Stomach (tissue), 9 donors: ENCODE measurements around the gene G2E3. TPM values are rescaled to one million over a fixed set of nuclear protein-coding genes. Genes with fewer than 3 reads are reported as not detected.
"Not testable (repeated sequence)": the region's sequence is repeated elsewhere in the genome, so short reads cannot be mapped to it uniquely, and the experiment has no call there.

Experiments
- DNase-seq, 2 donors: peaks; one replicate each; pipeline versions ENCODE4 v3.0.0 to v3.0.0-alpha.2; 2013 to 2019
- H3K27ac ChIP-seq, 5 donors: fragments of 200-600 bp in 4 of 5; sonication (generic) in 4 of 5; one replicate each; pipeline ENCODE4 v1.5.1; 2013 to 2019; ENCODE audit warnings: mild to moderate bottlenecking in 1 of 5, moderate library complexity in 1 of 5
- H3K27me3 ChIP-seq, 3 donors: fragments of 200-600 bp; sonication (generic); one replicate each; pipeline ENCODE4 v1.5.1; 2017 to 2019; ENCODE audit warnings: mixed run types in 1 of 3
- H3K36me3 ChIP-seq, 4 donors: fragments of 200-600 bp; sonication (generic); 1 replicate in 3 of 4; 2 replicates in 1 of 4; pipeline ENCODE4 v1.5.1; 2016 to 2019
- H3K4me1 ChIP-seq, 4 donors: fragments of 200-600 bp; sonication (generic); one replicate each; pipeline ENCODE4 v1.5.1; 2016 to 2019
- H3K4me3 ChIP-seq, 4 donors: fragments of 200-600 bp; sonication (generic) in 3 of 4; one replicate each; pipeline ENCODE4 v1.5.1; 2016 to 2019; ENCODE audit warnings: mild to moderate bottlenecking in 1 of 4
- H3K9me3 ChIP-seq, 4 donors: fragments of 200-600 bp; sonication (generic); one replicate each; pipeline ENCODE4 v1.5.1; 2016 to 2019
- EP300 ChIP-seq: sonication (generic); formaldehyde crosslinking; IDR thresholded peaks from one replicate; pipeline ENCODE4 v1.6.1; 2017; ENCODE audit warnings: antibody characterized with exemption
- POLR2A ChIP-seq, 4 donors: fragments of 450-650 bp; IDR thresholded peaks; one replicate each; pipeline ENCODE4 v1.6.1; 2016; ENCODE audit warnings: antibody characterized with exemption in 4 of 4, control low read depth in 2 of 4, mild to moderate bottlenecking in 1 of 4, moderate library complexity in 1 of 4
- POLR2AphosphoS5 ChIP-seq, 3 donors: sonication (generic); formaldehyde crosslinking; IDR thresholded peaks; one replicate each; pipeline ENCODE4 v1.6.1; 2016; ENCODE audit warnings: antibody characterized with exemption in 3 of 3
- WGBS, 5 donors: extraction: QIAGEN DNeasy Blood & Tissue Kit in 3 of 5; methylation state at CpG; one replicate each; pipeline versions ENCODE4 v1.1.5 to v1.1.7; 2013 to 2018; 5-methylcytosine and 5-hydroxymethylcytosine counted together
- intact Hi-C: fragments of 100-400 bp; cut with DNase I; formaldehyde crosslinking; loops from one replicate; pipeline ENCODE4 v1.15.1; 2023; ENCODE audit warnings: low total_unique reads
- polyA plus RNA-seq, 3 donors: library from polyadenylated mRNA; stranded (reverse); fragments of 200-250 nt; gene quantifications; one replicate each; pipeline ENCODE4 v1.2.3, GENCODE V29; 2013
- total RNA-seq, 5 donors: library from RNA; depleted of rRNA; stranded (reverse); fragments of >200 nt; gene quantifications; one replicate each; pipeline versions ENCODE4 v1.1.0 to v1.2.3, GENCODE V29; 2014 to 2016
- TF ChIP-seq, protein P1 (sequence below), 7 experiments: fragments of 450-650 bp in 4 of 7; fragments of 200-600 bp in 3 of 7; sonication (generic) in 3 of 7; IDR thresholded peaks; one replicate each; pipeline ENCODE4 v1.5.1; 2016 to 2019; ENCODE audit warnings: antibody characterized with exemption in 7 of 7, control low read depth in 2 of 7, mild to moderate bottlenecking in 1 of 7
- donor health status: healthy with polysubstance abuse.
- donor health status: Bipolar disorder and iron deficiency.
- donor health status: healthy.

The G2E3 gene
- total and polyA plus RNA-seq, 8 donors: 3.3 to 26.1 (median 6.9) TPM

GRCh38 chr14:30603402-30603801 is 44.4 kb downstream of the G2E3 start:
- intact Hi-C loops: no loop called here
- 96 to 98% (median 97%) methylated on average over 3 of the region's 3 CpGs for WGBS, 5 donors
- no peak for TF ChIP-seq POLR2AphosphoS5 (IDR thresholded peaks at IDR 0.05)
- TF ChIP-seq POLR2A (IDR thresholded peaks at IDR 0.05): no peak
- TF ChIP-seq EP300: no peak
- TF ChIP-seq, protein P1, sequence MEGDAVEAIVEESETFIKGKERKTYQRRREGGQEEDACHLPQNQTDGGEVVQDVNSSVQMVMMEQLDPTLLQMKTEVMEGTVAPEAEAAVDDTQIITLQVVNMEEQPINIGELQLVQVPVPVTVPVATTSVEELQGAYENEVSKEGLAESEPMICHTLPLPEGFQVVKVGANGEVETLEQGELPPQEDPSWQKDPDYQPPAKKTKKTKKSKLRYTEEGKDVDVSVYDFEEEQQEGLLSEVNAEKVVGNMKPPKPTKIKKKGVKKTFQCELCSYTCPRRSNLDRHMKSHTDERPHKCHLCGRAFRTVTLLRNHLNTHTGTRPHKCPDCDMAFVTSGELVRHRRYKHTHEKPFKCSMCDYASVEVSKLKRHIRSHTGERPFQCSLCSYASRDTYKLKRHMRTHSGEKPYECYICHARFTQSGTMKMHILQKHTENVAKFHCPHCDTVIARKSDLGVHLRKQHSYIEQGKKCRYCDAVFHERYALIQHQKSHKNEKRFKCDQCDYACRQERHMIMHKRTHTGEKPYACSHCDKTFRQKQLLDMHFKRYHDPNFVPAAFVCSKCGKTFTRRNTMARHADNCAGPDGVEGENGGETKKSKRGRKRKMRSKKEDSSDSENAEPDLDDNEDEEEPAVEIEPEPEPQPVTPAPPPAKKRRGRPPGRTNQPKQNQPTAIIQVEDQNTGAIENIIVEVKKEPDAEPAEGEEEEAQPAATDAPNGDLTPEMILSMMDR (IDR thresholded peaks at IDR 0.05): no peak

GRCh38 chr14:30604696-30605095 is 45.7 kb downstream of the G2E3 start:
- peaks cover 10 to 69% (median 58%) of the 10 kb centered on the region in 4 donors for H3K36me3 ChIP-seq
- intact Hi-C loops, H3K9me3 ChIP-seq, H3K4me1 ChIP-seq, H3K27ac ChIP-seq, H3K27me3 ChIP-seq, H3K4me3 ChIP-seq, DNase-seq: not testable (repeated sequence)
- WGBS, 5 donors: 94 to 98% (median 98%) methylated on average over 8 of the region's 8 CpGs

More at GRCh38 chr14:30603402-30603801, 44.4 kb downstream of the G2E3 start:
- Histone ChIP-seq H3K27ac (no peak overlapping the region), H3K4me1 (peaks cover 0 to 2% (median 0%) of the 10 kb centered on the region in 4 donors), H3K9me3 (no peaks in the 10 kb centered on the region), H3K4me3 (no peak overlapping the region), H3K27me3 (no peaks in the 10 kb centered on the region), H3K36me3 (peaks cover 15 to 77% (median 68%) of the 10 kb centered on the region in 4 donors)
- no peak for DNase-seq

DNA sequence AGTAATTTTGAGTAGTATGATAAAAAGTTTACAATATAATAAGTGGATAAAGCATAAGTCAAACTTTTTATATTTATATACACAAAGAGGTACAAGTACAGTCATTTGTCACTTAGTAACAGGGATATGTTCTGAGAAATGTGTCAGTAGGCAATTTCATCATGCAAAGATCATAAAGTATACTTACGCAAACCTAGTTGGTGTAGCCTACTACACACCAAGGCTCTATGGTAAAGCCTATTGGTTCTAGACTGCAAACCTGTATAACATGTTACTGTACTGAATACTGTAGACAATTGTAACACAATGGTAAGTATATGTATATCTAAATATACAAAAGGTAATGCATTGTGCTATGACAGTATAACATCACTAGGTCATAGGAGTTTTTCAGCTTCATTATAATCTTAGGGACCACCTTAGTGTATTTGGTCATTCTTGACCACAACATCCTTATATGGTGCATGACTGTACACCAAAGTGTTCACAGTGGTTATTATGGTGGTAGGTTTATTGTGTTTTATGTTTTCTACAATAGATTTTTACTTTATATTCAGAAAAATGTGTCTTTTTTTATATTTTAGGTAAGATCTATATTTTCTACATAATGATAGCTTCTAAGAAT is 48.3 kb downstream of the G2E3 start:
- H3K4me3 ChIP-seq: no peak overlapping the region

DNA sequence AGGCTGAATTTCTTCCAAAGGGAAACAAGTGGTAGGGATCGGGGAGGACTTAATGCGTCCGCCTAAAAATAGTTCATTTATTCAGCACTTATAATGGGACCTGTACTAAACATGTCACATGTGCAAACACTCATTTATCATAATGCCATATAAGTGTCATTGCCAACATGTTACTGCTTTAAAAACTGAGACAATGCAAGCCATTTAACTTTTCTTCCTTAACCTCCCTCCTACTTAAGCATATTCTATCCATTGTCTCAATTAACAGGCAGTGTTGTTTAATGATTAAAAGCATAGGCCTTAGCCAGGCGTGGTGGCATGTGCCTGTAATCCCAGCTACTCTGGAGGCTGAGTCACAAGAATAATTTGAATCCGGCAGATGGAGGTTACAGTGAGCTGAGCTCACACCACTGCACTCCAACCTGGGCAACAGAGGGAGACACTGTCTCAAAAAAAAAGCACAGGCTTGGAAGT is 49.6 kb downstream of the G2E3 start:
- no peak overlapping the region for H3K27ac ChIP-seq
- 63 to 76% (median 71%) methylated on average over 5 of the region's 5 CpGs for WGBS, 5 donors
- intact Hi-C loops: no loop called here

More for the DNA sequence above, 48.3 kb downstream of the G2E3 start:
- no peaks in the 10 kb centered on the region for H3K9me3 ChIP-seq
- peaks cover 8 to 17% (median 16%) of the 10 kb centered on the region in 4 donors for H3K4me1 ChIP-seq
- H3K36me3 ChIP-seq: peaks cover 10 to 51% (median 37%) of the 10 kb centered on the region in 4 donors
- TF ChIP-seq POLR2AphosphoS5 (IDR thresholded peaks at IDR 0.05) (no peak), EP300 (no peak), POLR2A (IDR thresholded peaks at IDR 0.05) (no peak)
- 95 to 100% (median 97%) methylated on average over 1 of the region's 1 CpG for WGBS, 5 donors
- DNase-seq: no peak
- H3K27me3 ChIP-seq: no peaks in the 10 kb centered on the region
- H3K27ac ChIP-seq: no peak overlapping the region
- intact Hi-C loops: no loop called here

DNA sequence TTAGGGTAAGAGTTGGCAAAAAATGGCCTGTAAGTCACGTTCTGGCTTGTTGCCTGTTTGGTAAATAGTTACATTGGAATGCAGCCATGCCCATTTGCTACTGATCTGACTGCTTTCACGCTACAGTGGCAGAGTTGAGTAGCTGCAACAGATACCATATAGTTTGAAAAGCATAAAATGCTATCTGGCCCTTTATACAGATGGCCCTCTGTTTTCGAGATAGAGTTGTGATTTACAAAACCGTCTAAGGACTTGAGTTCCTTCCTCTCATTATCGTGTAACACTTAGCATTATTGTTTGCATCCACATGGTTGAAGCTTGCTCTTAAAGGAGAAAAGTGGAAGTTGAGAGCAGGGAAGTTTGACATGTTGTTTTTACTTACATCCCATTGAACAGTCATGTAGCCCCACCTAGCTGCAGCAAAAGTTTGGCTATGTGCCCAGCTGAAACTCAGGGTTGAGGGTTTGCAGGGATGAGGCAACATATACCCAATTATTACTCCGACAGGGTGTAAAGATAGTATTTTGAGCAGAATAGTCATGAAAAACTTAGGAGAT is 51.9 kb downstream of the G2E3 start:
- H3K9me3 ChIP-seq: no peaks in the 10 kb centered on the region
- H3K27ac ChIP-seq: peak overlapping the region in 1 of 5 donors; percentile 1
- peaks cover 0 to 23% (median 11%) of the 10 kb centered on the region in 4 donors for H3K36me3 ChIP-seq
- DNase-seq: peak; percentile 60 to 88
- peaks cover 8 to 17% (median 16%) of the 10 kb centered on the region in 4 donors for H3K4me1 ChIP-seq
- intact Hi-C loops: no loop called here
- no peaks in the 10 kb centered on the region for H3K27me3 ChIP-seq
- 17 to 29% (median 27%) methylated on average over 6 of the region's 6 CpGs for WGBS, 5 donors
- no peak for TF ChIP-seq EP300
- TF ChIP-seq POLR2A (IDR thresholded peaks at IDR 0.05): no peak
- TF ChIP-seq POLR2AphosphoS5 (IDR thresholded peaks at IDR 0.05): peak in 1 of 3 donors; percentile 21
- TF ChIP-seq, protein P1 (IDR thresholded peaks at IDR 0.05): peak in 1 of 7 experiments; percentile 32
- no peak overlapping the region for H3K4me3 ChIP-seq

More for the DNA sequence above, 49.6 kb downstream of the G2E3 start:
- Histone ChIP-seq H3K4me1 (peaks cover 8 to 17% (median 16%) of the 10 kb centered on the region in 4 donors), H3K27me3 (no peaks in the 10 kb centered on the region), H3K9me3 (no peaks in the 10 kb centered on the region), H3K36me3 (peaks cover 5 to 38% (median 24%) of the 10 kb centered on the region in 4 donors), H3K4me3 (no peak overlapping the region)
- peak in 1 of 2 donors; percentile 51 for DNase-seq
- TF ChIP-seq EP300 (no peak), POLR2A (IDR thresholded peaks at IDR 0.05) (no peak), POLR2AphosphoS5 (IDR thresholded peaks at IDR 0.05) (no peak)
- TF ChIP-seq, protein P1 (IDR thresholded peaks at IDR 0.05): peak in 1 of 7 experiments; percentile 9
